HUES48 (cell line): Measurements from ENCODE around the gene BMP7.

Experiments used
- H3K27ac ChIP-seq: one replicate; pipeline ENCODE4 v1.7.0; 2013; ENCODE audit warnings: low read depth, low read length, inconsistent platforms
- H3K27me3 ChIP-seq: 2 replicates; pipeline ENCODE4 v1.6.1; 2013; ENCODE audit warnings: mild to moderate bottlenecking, low read length; ENCODE audit not compliant: control insufficient read depth, insufficient read depth
- H3K36me3 ChIP-seq: 2 replicates; pipeline ENCODE4 v1.6.1; 2013; ENCODE audit warnings: low read length; ENCODE audit not compliant: control insufficient read depth, insufficient read depth
- H3K4me1 ChIP-seq: 2 replicates; pipeline ENCODE4 v1.6.1; 2013; ENCODE audit warnings: mild to moderate bottlenecking, low read length; ENCODE audit not compliant: control insufficient read depth, insufficient read depth
- H3K4me3 ChIP-seq: 2 replicates; pipeline ENCODE4 v1.5.1; 2013; ENCODE audit warnings: mild to moderate bottlenecking, low read depth, low read length
- H3K9ac ChIP-seq: 2 replicates; pipeline ENCODE4 v1.6.1; 2013; ENCODE audit warnings: mild to moderate bottlenecking, low read depth, low read length, moderate library complexity
- H3K9me3 ChIP-seq: 2 replicates; pipeline ENCODE4 v1.6.1; 2013; ENCODE audit warnings: low read length; ENCODE audit not compliant: control insufficient read depth, insufficient read depth

The BMP7 gene

DNA sequence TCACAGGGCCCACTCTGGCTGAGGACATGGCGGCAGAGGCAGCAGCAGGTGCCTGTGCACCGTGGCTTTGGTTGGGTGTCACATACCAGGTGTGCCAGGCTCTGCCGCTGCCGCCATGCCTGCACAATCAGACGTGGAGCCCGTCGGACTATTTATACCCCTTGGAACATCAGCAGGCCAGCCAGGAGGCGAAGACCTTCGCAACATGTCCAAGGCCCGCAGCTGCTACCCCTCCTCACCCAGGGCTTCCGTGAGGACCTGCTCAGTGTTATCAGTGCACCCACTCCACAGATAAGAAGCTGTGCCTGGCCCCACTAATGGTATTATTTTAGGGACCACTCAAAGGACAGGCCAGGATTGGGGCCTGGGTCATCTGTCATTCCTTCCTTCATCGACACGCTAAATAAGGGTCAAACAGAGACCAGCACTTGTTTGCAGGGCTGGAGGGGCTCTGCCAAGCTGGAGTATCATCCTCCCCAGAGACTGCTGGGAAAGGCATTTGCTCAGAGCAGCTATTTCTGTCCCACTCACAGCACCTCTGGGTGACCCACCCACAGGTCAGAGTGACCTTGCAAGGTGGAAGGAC, 109.2 kb downstream of the BMP7 start:
- no peak overlapping the region for H3K27ac ChIP-seq
- no peaks in the 10 kb centered on the region for H3K27me3 ChIP-seq
- H3K9ac ChIP-seq: no peak overlapping the region
- H3K4me1 ChIP-seq: peaks cover 6% of the 10 kb centered on the region; the same call in 1 of the 2 replicates
- H3K9me3 ChIP-seq: no peaks in the 10 kb centered on the region
- no peak overlapping the region for H3K4me3 ChIP-seq
- H3K36me3 ChIP-seq: no peaks in the 10 kb centered on the region

DNA sequence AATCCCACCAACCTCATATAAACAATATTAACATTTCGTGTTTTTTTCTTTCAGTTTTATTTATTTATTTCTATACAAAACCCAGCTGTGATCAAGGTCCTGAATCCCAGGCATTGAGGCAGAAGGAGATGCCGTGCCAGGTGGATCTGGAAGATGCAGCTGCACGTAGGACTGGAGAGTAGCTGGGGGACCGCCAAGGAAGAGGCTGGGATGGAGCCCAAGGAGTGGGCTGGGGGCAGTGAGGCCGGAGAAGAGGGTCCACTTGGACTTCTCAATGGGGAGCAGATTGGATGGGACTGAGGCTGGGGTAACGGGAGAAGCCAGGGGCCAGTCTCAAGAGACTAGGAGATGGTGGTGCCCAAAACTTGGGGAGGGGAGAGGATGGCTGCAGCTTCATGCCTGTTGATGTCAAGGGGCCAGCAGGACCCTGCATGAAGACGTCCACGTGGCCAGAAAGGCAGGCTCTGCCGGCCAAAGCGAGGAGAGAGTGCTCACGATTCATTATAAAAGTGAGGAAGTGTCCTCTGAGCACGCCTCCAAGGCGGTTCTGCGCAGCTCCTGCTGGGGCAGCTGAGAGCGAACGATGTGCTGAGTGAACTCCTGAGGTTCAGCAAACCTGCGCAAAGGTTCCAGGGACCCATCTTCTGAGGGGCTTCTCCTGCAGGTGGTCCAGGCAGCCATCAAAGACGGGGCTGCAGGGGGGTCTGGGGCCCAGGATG, 110.3 kb downstream of the BMP7 start:
- H3K36me3 ChIP-seq: no peaks in the 10 kb centered on the region
- no peaks in the 10 kb centered on the region for H3K9me3 ChIP-seq
- H3K27me3 ChIP-seq: no peaks in the 10 kb centered on the region
- no peak overlapping the region for H3K9ac ChIP-seq
- H3K4me1 ChIP-seq: peaks cover 6% of the 10 kb centered on the region; the same call in 1 of the 2 replicates
- H3K4me3 ChIP-seq: no peak overlapping the region
- no peak overlapping the region for H3K27ac ChIP-seq

- Histone ChIP-seq H3K4me1 (peaks cover 6% of the 10 kb centered on the region; the same call in 1 of the 2 replicates), H3K4me3 (no peak overlapping the region), H3K27me3 (no peaks in the 10 kb centered on the region), H3K9me3 (no peaks in the 10 kb centered on the region), H3K27ac (no peak overlapping the region), H3K9ac (no peak overlapping the region), H3K36me3 (no peaks in the 10 kb centered on the region)
Measured at GRCh38 chr20:57155415-57155814, 111.0 kb downstream of the BMP7 start.

- H3K27me3 ChIP-seq: no peaks in the 10 kb centered on the region
- no peak overlapping the region for H3K27ac ChIP-seq
- no peaks in the 10 kb centered on the region for H3K4me1 ChIP-seq
- H3K36me3 ChIP-seq: no peaks in the 10 kb centered on the region
- no peak overlapping the region for H3K9ac ChIP-seq
- H3K9me3 ChIP-seq: no peaks in the 10 kb centered on the region
- no peak overlapping the region for H3K4me3 ChIP-seq
Measured at GRCh38 chr20:57153238-57153905, 113.1 kb downstream of the BMP7 start.

- Histone ChIP-seq H3K27me3 (no peaks in the 10 kb centered on the region), H3K27ac (no peak overlapping the region), H3K9me3 (no peaks in the 10 kb centered on the region), H3K36me3 (no peaks in the 10 kb centered on the region), H3K9ac (no peak overlapping the region), H3K4me1 (no peaks in the 10 kb centered on the region), H3K4me3 (no peak overlapping the region)
Measured at GRCh38 chr20:57152557-57152956, 113.9 kb downstream of the BMP7 start.

DNA sequence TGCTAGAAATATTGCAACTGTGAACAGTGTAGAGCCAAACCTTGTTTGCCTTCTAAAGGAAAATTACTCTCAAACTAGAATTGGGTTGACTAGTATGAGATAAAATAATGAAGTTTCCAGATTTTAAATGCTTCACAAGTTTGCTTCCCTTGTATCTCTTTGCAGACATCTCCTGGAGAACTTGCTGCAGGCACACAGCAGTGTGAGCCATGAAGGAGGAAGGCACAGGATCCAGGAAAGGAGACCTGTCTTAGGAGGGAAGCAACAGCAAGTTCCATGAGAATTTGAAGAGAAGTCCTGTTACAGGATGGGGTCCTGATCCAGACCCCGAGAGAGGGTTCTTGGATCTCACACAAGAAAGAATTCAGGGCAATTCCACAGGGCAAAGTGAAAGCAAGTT, 115.9 kb downstream of the BMP7 start:
- no peaks in the 10 kb centered on the region for H3K27me3 ChIP-seq
- no peak overlapping the region for H3K4me3 ChIP-seq
- no peaks in the 10 kb centered on the region for H3K4me1 ChIP-seq
- no peak overlapping the region for H3K27ac ChIP-seq
- H3K36me3 ChIP-seq: no peaks in the 10 kb centered on the region
- no peak overlapping the region for H3K9ac ChIP-seq
- no peaks in the 10 kb centered on the region for H3K9me3 ChIP-seq

DNA sequence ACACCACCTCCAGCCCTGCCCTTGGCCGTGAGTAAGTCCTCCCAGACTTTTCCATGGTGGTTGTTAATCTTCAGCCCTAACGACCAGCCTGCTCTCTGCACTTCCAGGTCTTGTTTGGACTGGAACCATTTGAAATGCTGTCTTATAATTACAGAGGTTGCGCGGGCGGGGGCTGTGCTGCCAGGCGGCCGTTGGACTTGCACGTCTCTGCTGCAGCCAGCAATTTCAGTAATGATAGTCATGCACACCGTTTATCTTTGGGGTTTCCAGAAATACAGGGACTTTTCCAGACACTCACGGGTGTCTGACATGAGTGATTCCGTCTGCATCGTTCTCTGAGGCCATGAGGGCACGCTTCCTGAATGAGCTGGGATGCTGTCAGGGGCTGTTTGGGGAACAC, 118.2 kb downstream of the BMP7 start:
- H3K9ac ChIP-seq: no peak overlapping the region
- H3K4me3 ChIP-seq: no peak overlapping the region
- no peak overlapping the region for H3K27ac ChIP-seq
- H3K9me3 ChIP-seq: no peaks in the 10 kb centered on the region
- H3K27me3 ChIP-seq: no peaks in the 10 kb centered on the region
- no peaks in the 10 kb centered on the region for H3K4me1 ChIP-seq
- H3K36me3 ChIP-seq: no peaks in the 10 kb centered on the region

GRCh38 chr20:57147185-57147584, 119.3 kb downstream of the BMP7 start:
- Histone ChIP-seq H3K9ac (no peak overlapping the region), H3K9me3 (no peaks in the 10 kb centered on the region), H3K27me3 (no peaks in the 10 kb centered on the region), H3K36me3 (no peaks in the 10 kb centered on the region), H3K4me1 (no peaks in the 10 kb centered on the region), H3K27ac (no peak overlapping the region), H3K4me3 (no peak overlapping the region)

DNA sequence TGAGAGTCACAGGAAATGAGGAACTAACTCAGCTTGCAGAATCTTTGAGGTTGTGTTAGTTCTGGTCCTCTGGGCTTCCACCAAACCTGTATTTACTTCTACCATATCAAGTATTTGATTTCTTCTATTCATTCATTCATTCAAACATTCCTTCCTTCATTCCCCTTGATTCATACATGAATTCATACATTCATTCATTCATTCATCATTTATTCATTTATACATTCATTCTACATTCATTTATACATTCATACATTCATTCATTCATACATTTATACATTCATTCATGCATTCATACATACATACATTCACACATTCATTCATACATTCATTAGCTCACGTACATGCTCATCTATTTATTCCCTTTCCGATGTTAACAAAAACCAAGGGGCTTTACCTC, 120.3 kb downstream of the BMP7 start:
- H3K9me3 ChIP-seq: no peaks in the 10 kb centered on the region

GRCh38 chr20:57145089-57145631, 121.3 kb downstream of the BMP7 start:
- Histone ChIP-seq H3K36me3 (no peaks in the 10 kb centered on the region), H3K9me3 (no peaks in the 10 kb centered on the region), H3K27me3 (no peaks in the 10 kb centered on the region), H3K9ac (no peak overlapping the region), H3K4me3 (no peak overlapping the region), H3K4me1 (no peaks in the 10 kb centered on the region), H3K27ac (no peak overlapping the region)

More for the DNA sequence above, 120.3 kb downstream of the BMP7 start:
- H3K27ac ChIP-seq: no peak overlapping the region
- no peak overlapping the region for H3K4me3 ChIP-seq
- H3K27me3 ChIP-seq: no peaks in the 10 kb centered on the region
- no peaks in the 10 kb centered on the region for H3K4me1 ChIP-seq
- H3K36me3 ChIP-seq: no peaks in the 10 kb centered on the region
- no peak overlapping the region for H3K9ac ChIP-seq

DNA sequence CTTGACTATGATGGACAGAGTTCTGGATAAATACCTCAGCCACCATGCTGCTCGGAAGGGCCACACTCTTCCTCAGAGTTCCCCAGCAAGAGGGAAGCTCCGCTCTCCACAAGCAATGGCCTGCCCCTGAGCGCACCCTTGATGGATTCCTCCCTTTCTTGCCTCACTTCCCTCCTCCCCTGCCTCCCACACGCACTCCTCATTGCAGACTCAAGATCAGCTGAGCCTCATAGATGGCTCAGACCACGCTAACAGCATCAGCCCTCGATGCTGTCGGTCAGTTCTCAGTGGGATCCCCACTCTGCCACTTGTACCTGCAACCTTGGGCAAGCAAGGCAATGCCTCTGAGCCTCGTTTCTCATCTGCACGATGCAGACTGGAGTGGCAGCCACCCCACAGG, 123.3 kb downstream of the BMP7 start:
- Histone ChIP-seq H3K4me1 (no peaks in the 10 kb centered on the region), H3K4me3 (no peak overlapping the region), H3K9ac (no peak overlapping the region), H3K9me3 (no peaks in the 10 kb centered on the region), H3K27ac (no peak overlapping the region), H3K36me3 (no peaks in the 10 kb centered on the region), H3K27me3 (no peaks in the 10 kb centered on the region)
